ENCODE results near the gene TRIM17.

Gene TRIM17

GRCh38 chr1:228400692-228401454 is 15.8 kb downstream of the TRIM17 start:
- no peak for DNase-seq (ENCODE audit: low spot score)

- no peak for DNase-seq (ENCODE audit: low spot score)
Measured at GRCh38 chr1:228400237-228400651, 16.4 kb downstream of the TRIM17 start.

GRCh38 chr1:228399531-228400236 is 17.0 kb downstream of the TRIM17 start:
- no peak for DNase-seq (ENCODE audit: low spot score)

- DNase-seq (ENCODE audit: low spot score): no peak
Measured at GRCh38 chr1:228398741-228399461, 17.8 kb downstream of the TRIM17 start.

GRCh38 chr1:228397966-228398365 is 18.7 kb downstream of the TRIM17 start:
- no peak for DNase-seq (ENCODE audit: low spot score)

- DNase-seq (ENCODE audit: low spot score): no peak
Measured at GRCh38 chr1:228396770-228397662, 19.6 kb downstream of the TRIM17 start.

GRCh38 chr1:228394571-228395394 is 21.9 kb downstream of the TRIM17 start:
- no peak for DNase-seq (ENCODE audit: low spot score)

- DNase-seq (ENCODE audit: low spot score): no peak
Measured at GRCh38 chr1:228393811-228394570, 22.7 kb downstream of the TRIM17 start.

GRCh38 chr1:228393268-228393701 is 23.4 kb downstream of the TRIM17 start:
- DNase-seq (ENCODE audit: low spot score): no peak

GRCh38 chr1:228392111-228392936 is 24.3 kb downstream of the TRIM17 start:
- DNase-seq (ENCODE audit: low spot score): no peak

- DNase-seq (ENCODE audit: low spot score): no peak
Measured at GRCh38 chr1:228391411-228392020, 25.1 kb downstream of the TRIM17 start.

GRCh38 chr1:228390649-228391048 is 26.0 kb downstream of the TRIM17 start:
- DNase-seq (ENCODE audit: low spot score): no peak

- DNase-seq (ENCODE audit: low spot score): no peak
Measured at GRCh38 chr1:228387321-228387720, 29.3 kb downstream of the TRIM17 start.

GRCh38 chr1:228385232-228385631 is 31.4 kb downstream of the TRIM17 start:
- DNase-seq (ENCODE audit: low spot score): no peak

GRCh38 chr1:228383773-228384172 is 32.9 kb downstream of the TRIM17 start:
- DNase-seq (ENCODE audit: low spot score): no peak

- DNase-seq (ENCODE audit: low spot score): no peak
Measured at GRCh38 chr1:228381356-228381755, 35.3 kb downstream of the TRIM17 start.

- DNase-seq (ENCODE audit: low spot score): no peak
Measured at GRCh38 chr1:228379666-228380065, 37.0 kb downstream of the TRIM17 start.

GRCh38 chr1:228378873-228379460 is 37.7 kb downstream of the TRIM17 start:
- DNase-seq (ENCODE audit: low spot score): no peak
